IMR-90 (cell line): ENCODE measurements around the gene LRRC8C. TPM values are rescaled to one million over a fixed set of nuclear protein-coding genes. Genes with fewer than 3 reads are reported as not detected.

Experiments
- ATAC-seq: fragments of 200-7000 bp; cut with Tn5 transposase; 2 replicates; pipeline ENCODE4 v1.9.1; 2020; ENCODE audit warnings: low read depth, mild to moderate bottlenecking, moderate library complexity
- BruUV-seq: library from RNA; stranded (reverse); fragments of 400-500 nt; replicated peaks from 2 replicates; lab custom pipeline; 2021; lab: Mats Ljungman, UMichigan
- CTCF ChIA-PET: fragments of 300-600 bp; formaldehyde crosslinking; extraction: SDS; loops from one replicate; lab custom pipeline; 2021; ENCODE audit warnings: antibody characterized with exemption; lab: Yijun Ruan, JAX
- POLR2A ChIA-PET: fragments of 300-600 bp; sonication (Branson Sonifier 250); formaldehyde crosslinking; loops from one replicate; lab custom pipeline; 2022; ENCODE audit warnings: antibody characterized with exemption; ENCODE audit not compliant: unreplicated experiment; lab: Charles Lee
- DNase-seq: peaks from one replicate; pipeline ENCODE4 v3.0.0; 2013
- H2AFZ ChIP-seq: replicated peaks from 2 replicates; pipeline ENCODE3; 2013; ENCODE audit warnings: low read length, mild to moderate bottlenecking; ENCODE audit not compliant: poor library complexity
- H2AK5ac ChIP-seq: 2 replicates; pipeline ENCODE4 v1.6.1; 2013; ENCODE audit warnings: low read depth, low read length, inconsistent platforms
- H2AK9ac ChIP-seq: replicated peaks from 2 replicates; pipeline ENCODE3; 2013; ENCODE audit warnings: mild to moderate bottlenecking, low read depth, low read length, moderate library complexity; ENCODE audit not compliant: poor library complexity
- H2BK120ac ChIP-seq: 2 replicates; pipeline ENCODE4 v1.6.1; 2013; ENCODE audit warnings: low read depth, low read length, inconsistent platforms
- H2BK15ac ChIP-seq: 3 replicates; pipeline ENCODE4 v1.6.1; 2013; ENCODE audit warnings: low read depth, low read length, inconsistent platforms
- H2BK20ac ChIP-seq: 2 replicates; pipeline ENCODE4 v1.6.1; 2013; ENCODE audit warnings: low read depth, mild to moderate bottlenecking, inconsistent platforms, low read length, moderate library complexity
- H2BK5ac ChIP-seq: 2 replicates; pipeline ENCODE4 v1.6.1; 2013; ENCODE audit warnings: mild to moderate bottlenecking, low read depth, low read length, inconsistent platforms; ENCODE audit not compliant: poor library complexity, severe bottlenecking
- H3K14ac ChIP-seq: replicated peaks from 2 replicates; pipeline ENCODE4 v1.6.1; 2013; ENCODE audit warnings: low read depth, low read length, inconsistent platforms
- H3K18ac ChIP-seq: 2 replicates; pipeline ENCODE4 v1.6.1; 2013; ENCODE audit warnings: low read depth, low read length, control low read depth
- H3K23ac ChIP-seq: 2 replicates; pipeline ENCODE4 v1.6.1; 2013; ENCODE audit warnings: low read depth, low read length, inconsistent platforms
- H3K27ac ChIP-seq: 2 replicates; pipeline ENCODE4 v1.5.1; 2013; ENCODE audit warnings: mild to moderate bottlenecking, control low read depth, low read length; ENCODE audit not compliant: insufficient read depth
- H3K27me3 ChIP-seq: 2 replicates; pipeline ENCODE4 v1.6.1; 2013; ENCODE audit warnings: low read length; ENCODE audit not compliant: control insufficient read depth, insufficient read depth
- H3K36me3 ChIP-seq: 2 replicates; pipeline ENCODE4 v1.6.1; 2013; ENCODE audit warnings: low read length, mixed read lengths; ENCODE audit not compliant: control insufficient read depth, insufficient read depth
- H3K4ac ChIP-seq: 2 replicates; pipeline ENCODE4 v1.6.1; 2013; ENCODE audit warnings: low read depth, low read length, inconsistent platforms
- H3K4me1 ChIP-seq: 2 replicates; pipeline ENCODE4 v1.6.1; 2013; ENCODE audit warnings: low read length, mixed read lengths; ENCODE audit not compliant: control insufficient read depth, insufficient read depth
- H3K4me2 ChIP-seq: 2 replicates; pipeline ENCODE4 v1.6.1; 2013; ENCODE audit warnings: low read depth, mild to moderate bottlenecking, control low read depth, low read length, moderate library complexity
- H3K4me3 ChIP-seq: 2 replicates; pipeline ENCODE4 v1.5.1; 2013; ENCODE audit warnings: low read depth, mild to moderate bottlenecking, control low read depth, low read length, moderate library complexity; ENCODE audit not compliant: insufficient read depth
- H3K56ac ChIP-seq: 2 replicates; pipeline ENCODE4 v1.6.1; 2013; ENCODE audit warnings: low read length, inconsistent platforms; ENCODE audit not compliant: insufficient read depth; ENCODE audit errors: extremely low read depth
- H3K79me1 ChIP-seq, 2 experiments: 2 replicates each; pipeline ENCODE4 v1.6.1; 2013; ENCODE audit warnings: low read length in 2 of 2, inconsistent platforms in 1 of 2, low read depth in 1 of 2
- H3K9ac ChIP-seq: 2 replicates; pipeline ENCODE4 v1.6.1; 2013; ENCODE audit warnings: low read depth, low read length, control low read depth
- H3K9me1 ChIP-seq: 2 replicates; pipeline ENCODE4 v1.6.1; 2013; ENCODE audit warnings: low read length, inconsistent platforms; ENCODE audit not compliant: insufficient read depth
- H3K9me3 ChIP-seq: 2 replicates; pipeline ENCODE4 v1.6.1; 2013; ENCODE audit warnings: low read length; ENCODE audit not compliant: control insufficient read depth, insufficient read depth
- H4K20me1 ChIP-seq: 2 replicates; pipeline ENCODE4 v1.6.1; 2013; ENCODE audit warnings: low read length, inconsistent platforms; ENCODE audit not compliant: insufficient read depth
- H4K5ac ChIP-seq: 2 replicates; pipeline ENCODE4 v1.6.1; 2013; ENCODE audit warnings: mild to moderate bottlenecking, low read depth, low read length, control low read depth
- H4K8ac ChIP-seq, 2 experiments: 2 replicates each; pipeline ENCODE4 v1.6.1; 2013; ENCODE audit warnings: low read depth in 2 of 2, low read length in 2 of 2, control low read depth in 1 of 2, inconsistent platforms in 1 of 2
- H4K91ac ChIP-seq: 2 replicates; pipeline ENCODE4 v1.6.1; 2013; ENCODE audit warnings: low read depth, low read length, inconsistent platforms; ENCODE audit not compliant: insufficient read depth
- BHLHE40 ChIP-seq: fragments of 150-350 bp; IDR thresholded peaks from 2 replicates; pipeline ENCODE4 v1.6.1; 2016; ENCODE audit warnings: mild to moderate bottlenecking, low read depth, low read length
- CEBPB ChIP-seq: IDR thresholded peaks from 2 replicates; pipeline ENCODE4 v1.6.1; 2012; ENCODE audit warnings: low read depth, low read length, improper control_type of control experiment
- CHD1 ChIP-seq: IDR thresholded peaks from 2 replicates; pipeline ENCODE4 v1.6.1; 2012; ENCODE audit warnings: low read depth, low read length, improper control_type of control experiment
- CTCF ChIP-seq: conservative IDR thresholded peaks from 2 replicates; pipeline ENCODE4 v1.5.1; 2012; ENCODE audit warnings: mild to moderate bottlenecking, low read depth, low read length, improper control_type of control experiment
- ELK1 ChIP-seq: fragments of 150-350 bp; IDR thresholded peaks from 2 replicates; pipeline ENCODE4 v1.6.1; 2016; ENCODE audit warnings: low read depth, mild to moderate bottlenecking, low read length, moderate library complexity, borderline replicate concordance
- FOS ChIP-seq: fragments of 150-350 bp; IDR thresholded peaks from 2 replicates; pipeline ENCODE4 v1.6.1; 2016; ENCODE audit warnings: low read depth, low read length
- MAFK ChIP-seq: IDR thresholded peaks from 2 replicates; pipeline ENCODE4 v1.6.1; 2012; ENCODE audit warnings: low read depth, low read length, improper control_type of control experiment
- MAZ ChIP-seq: IDR thresholded peaks from 2 replicates; pipeline ENCODE4 v1.6.1; 2012; ENCODE audit warnings: low read depth, mild to moderate bottlenecking, low read length, improper control_type of control experiment, moderate library complexity, borderline replicate concordance
- MXI1 ChIP-seq: IDR thresholded peaks from 2 replicates; pipeline ENCODE4 v1.6.1; 2012; ENCODE audit warnings: low read depth, mild to moderate bottlenecking, low read length, moderate library complexity, borderline replicate concordance
- NFE2L2 ChIP-seq: fragments of 150-350 bp; IDR thresholded peaks from 2 replicates; pipeline ENCODE4 v1.6.1; 2016; ENCODE audit warnings: low read depth, mild to moderate bottlenecking, low read length
- POLR2A ChIP-seq: IDR thresholded peaks from 2 replicates; pipeline ENCODE4 v1.6.1; 2012; ENCODE audit warnings: mild to moderate bottlenecking, low read depth, low read length
- RAD21 ChIP-seq: IDR thresholded peaks from 2 replicates; pipeline ENCODE4 v1.6.1; 2012; ENCODE audit warnings: low read length, improper control_type of control experiment
- RCOR1 ChIP-seq: IDR thresholded peaks from 2 replicates; pipeline ENCODE4 v1.6.1; 2012; ENCODE audit warnings: mild to moderate bottlenecking, low read length, improper control_type of control experiment; ENCODE audit not compliant: insufficient replicate concordance
- RFX5 ChIP-seq: IDR thresholded peaks from 2 replicates; pipeline ENCODE4 v1.8.0; 2012; ENCODE audit warnings: low read depth, mild to moderate bottlenecking, low read length, moderate library complexity
- SMC3 ChIP-seq: fragments of 150-350 bp; IDR thresholded peaks from 2 replicates; pipeline ENCODE4 v1.6.1; 2016; ENCODE audit warnings: low read depth, mild to moderate bottlenecking, antibody characterized with exemption, low read length, moderate library complexity
- USF2 ChIP-seq: fragments of 150-350 bp; IDR thresholded peaks from 2 replicates; pipeline ENCODE4 v1.6.1; 2017; ENCODE audit warnings: mild to moderate bottlenecking, antibody characterized with exemption, low read length, low read depth
- WGBS, 2 experiments: methylation state at CpG; one replicate each; pipeline versions ENCODE4 v1.1.5 to v1.1.7; 2013; ENCODE audit warnings: missing lambda C conversion rate in 2 of 2; ENCODE audit not compliant: insufficient read length in 1 of 2; ENCODE audit errors: extremely low coverage in 2 of 2; 5-methylcytosine and 5-hydroxymethylcytosine counted together
- dilution Hi-C: fragments of 300-500 bp; cut with HindIII; formaldehyde crosslinking; loops from one replicate; pipeline ENCODE4 v1.14.3; 2018; ENCODE audit warnings: low sequenced_read_pairs; ENCODE audit not compliant: unreplicated experiment
- in situ Hi-C: fragments of 300-500 bp; cut with MboI; formaldehyde crosslinking; loops from 3 replicates; pipeline ENCODE4 v1.14.3; 2019; ENCODE audit warnings: low sequenced_read_pairs, inconsistent platforms, mixed read lengths
- intact Hi-C: fragments of 100-400 bp; cut with micrococcal nuclease; formaldehyde crosslinking; loops from 2 replicates; pipeline ENCODE4 v1.10.0; 2022
- polyA plus RNA-seq, 3 experiments: library from polyadenylated mRNA; depleted of rRNA; stranded (reverse); fragments of >200 nt; gene quantifications; 2 replicates each; pipeline ENCODE4 v1.2.3, GENCODE V29; 2012; ENCODE audit warnings: low replicate concordance in 1 of 3
- total RNA-seq: library from RNA; depleted of rRNA; stranded (reverse); fragments of >200 nt; gene quantifications from 2 replicates; pipeline ENCODE4 v1.2.3, GENCODE V29; 2012

LRRC8C gene
- total and polyA plus RNA-seq, 2 of the 4 experiments (the other 2 are of a cell fraction) = 6.5 to 12.9 TPM

- Histone ChIP-seq H4K20me1 (no peaks in the 10 kb centered on the region), H3K27me3 (no peaks in the 10 kb centered on the region), H3K79me1 (no peaks in the 10 kb centered on the region), H3K18ac (no peak overlapping the region), H2BK5ac (no peak overlapping the region), H3K4ac (no peak overlapping the region), H3K36me3 (no peaks in the 10 kb centered on the region), H3K14ac (no peak overlapping the region), H3K9me1 (no peaks in the 10 kb centered on the region; the same call in 1 of the 2 replicates), H3K4me3 (no peak overlapping the region), H3K23ac (no peak overlapping the region), H3K9ac (no peak overlapping the region), H4K8ac (no peak overlapping the region), H3K56ac (no peak overlapping the region), H3K9me3 (no peaks in the 10 kb centered on the region), H2BK120ac (no peak overlapping the region), H2BK20ac (no peak overlapping the region), H3K4me1 (no peaks in the 10 kb centered on the region), H3K4me2 (no peak overlapping the region), H4K5ac (no peak overlapping the region), H4K91ac (no peak overlapping the region), H2AFZ (no peak overlapping the region), H3K27ac (no peak overlapping the region), H2AK9ac (no peak overlapping the region), H2AK5ac (no peak overlapping the region), H2BK15ac (no peak overlapping the region)
- ChIA-PET POLR2A (no interaction called here), CTCF (no interaction called here)
- DNase-seq (no peak), ATAC-seq (no peak)
- BruUV-seq = no TSS peak
- intact Hi-C loops = no loop called here
- in situ Hi-C loops = loop anchor here (10.0 kb wide), 1 partner anchor 135 kb away; no protein-coding TSS in a partner anchor
- TF ChIP-seq FOS (no peak), MXI1 (no peak), BHLHE40 (no peak), POLR2A (no peak), RCOR1 (no peak), MAFK (no peak), CEBPB (no peak), MAZ (no peak), USF2 (no peak), CTCF (no peak), RAD21 (no peak), NFE2L2 (no peak), SMC3 (no peak), ELK1 (no peak), RFX5 (no peak), CHD1 (no peak)
- dilution Hi-C loops = no loop called here
- WGBS, 2 experiments = 87% methylated on average over 3 of the region's 14 CpGs; no CpG with 5 or more reads in 1 of the 2 experiments
These were observed 23.0 kb upstream of the LRRC8C start for GRCh38 chr1:89609781-89610456.
